Measurements from ENCODE around the gene ATP2B3.

The ATP2B3 gene

DNA sequence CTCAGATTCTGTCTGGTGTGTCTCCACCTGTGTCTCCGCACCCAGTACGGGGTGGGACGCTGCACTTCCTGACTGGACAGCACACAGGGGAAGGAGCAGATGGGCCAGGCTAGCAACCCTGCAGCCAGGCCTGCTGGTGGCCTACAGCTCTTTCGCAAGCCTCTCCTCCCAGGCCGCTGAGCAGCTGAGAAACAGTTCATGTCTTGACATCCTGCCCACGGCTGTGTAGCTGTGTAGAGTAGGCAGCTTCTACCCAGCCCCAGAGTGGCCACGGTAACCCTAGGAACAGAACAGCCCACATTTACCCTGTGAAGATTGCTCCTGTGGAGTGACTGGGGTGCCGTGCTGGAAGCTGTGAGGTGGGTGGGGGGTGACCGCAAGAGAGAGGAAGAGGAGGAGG, 42.6 kb downstream of the ATP2B3 start:
- Histone ChIP-seq H3K4me3 (ENCODE audit: low read length, poor library complexity, severe bottlenecking) (no peak overlapping the region), H3K9me3 (ENCODE audit: insufficient read depth, low read depth, low read length) (no peaks in the 10 kb centered on the region), H3K9ac (ENCODE audit: low read depth, low read length, poor library complexity, severe bottlenecking) (no peak overlapping the region), H3K36me3 (ENCODE audit: insufficient read depth, low read length) (no peaks in the 10 kb centered on the region), H3K27me3 (ENCODE audit: insufficient read depth, low read length, poor library complexity, severe bottlenecking) (no peaks in the 10 kb centered on the region), H3K4me2 (ENCODE audit: low read depth, low read length, poor library complexity, severe bottlenecking) (no peak overlapping the region), H3K4me1 (ENCODE audit: insufficient read depth, low read length, poor library complexity, severe bottlenecking) (peaks cover 5% of the 10 kb centered on the region), H3F3A (ENCODE audit: low read depth) (no peaks in the 10 kb centered on the region), H3K9me2 (replicated peaks; ENCODE audit: low read depth, low read length) (no peaks in the 10 kb centered on the region), H3K79me2 (ENCODE audit: insufficient read depth, low read length) (no peaks in the 10 kb centered on the region), H4K20me1 (ENCODE audit: insufficient read depth, low read length, poor library complexity, severe bottlenecking) (no peaks in the 10 kb centered on the region), H2AFZ (ENCODE audit: low read length) (no peak overlapping the region)
- TF ChIP-seq EZH2phosphoT487 (IDR thresholded peaks at IDR 0.05; ENCODE audit: borderline replicate concordance), result no peak
- TF ChIP-seq, protein P1, sequence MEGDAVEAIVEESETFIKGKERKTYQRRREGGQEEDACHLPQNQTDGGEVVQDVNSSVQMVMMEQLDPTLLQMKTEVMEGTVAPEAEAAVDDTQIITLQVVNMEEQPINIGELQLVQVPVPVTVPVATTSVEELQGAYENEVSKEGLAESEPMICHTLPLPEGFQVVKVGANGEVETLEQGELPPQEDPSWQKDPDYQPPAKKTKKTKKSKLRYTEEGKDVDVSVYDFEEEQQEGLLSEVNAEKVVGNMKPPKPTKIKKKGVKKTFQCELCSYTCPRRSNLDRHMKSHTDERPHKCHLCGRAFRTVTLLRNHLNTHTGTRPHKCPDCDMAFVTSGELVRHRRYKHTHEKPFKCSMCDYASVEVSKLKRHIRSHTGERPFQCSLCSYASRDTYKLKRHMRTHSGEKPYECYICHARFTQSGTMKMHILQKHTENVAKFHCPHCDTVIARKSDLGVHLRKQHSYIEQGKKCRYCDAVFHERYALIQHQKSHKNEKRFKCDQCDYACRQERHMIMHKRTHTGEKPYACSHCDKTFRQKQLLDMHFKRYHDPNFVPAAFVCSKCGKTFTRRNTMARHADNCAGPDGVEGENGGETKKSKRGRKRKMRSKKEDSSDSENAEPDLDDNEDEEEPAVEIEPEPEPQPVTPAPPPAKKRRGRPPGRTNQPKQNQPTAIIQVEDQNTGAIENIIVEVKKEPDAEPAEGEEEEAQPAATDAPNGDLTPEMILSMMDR (conservative IDR thresholded peaks at IDR 0.05; ENCODE audit: low read length), result no peak

DNA sequence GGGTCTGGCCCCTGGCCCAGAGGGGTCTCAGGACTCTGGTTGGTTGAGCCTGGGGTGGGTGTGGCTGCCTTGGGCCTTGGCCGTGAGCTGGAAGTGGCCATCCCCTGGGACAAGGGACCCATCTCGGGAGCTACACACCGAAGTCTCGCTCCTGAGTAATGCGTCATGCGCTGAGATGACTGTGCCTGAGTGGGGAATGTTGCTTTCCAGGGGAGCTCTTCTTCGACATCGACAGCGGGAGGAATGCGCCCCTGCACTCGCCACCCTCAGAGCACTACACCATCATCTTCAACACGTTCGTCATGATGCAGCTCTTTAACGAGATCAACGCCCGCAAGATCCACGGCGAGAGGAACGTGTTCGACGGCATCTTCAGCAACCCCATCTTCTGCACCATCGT, 43.0 kb downstream of the ATP2B3 start:
- H3K4me2 ChIP-seq (ENCODE audit: low read depth, low read length, poor library complexity, severe bottlenecking), result no peak overlapping the region
- H3K9me2 ChIP-seq (replicated peaks; ENCODE audit: low read depth, low read length), result no peaks in the 10 kb centered on the region
- H3K9ac ChIP-seq (ENCODE audit: low read depth, low read length, poor library complexity, severe bottlenecking), result no peak overlapping the region
- H3K4me1 ChIP-seq (ENCODE audit: insufficient read depth, low read length, poor library complexity, severe bottlenecking), result peaks cover 5% of the 10 kb centered on the region
- H3K9me3 ChIP-seq (ENCODE audit: insufficient read depth, low read depth, low read length), result no peaks in the 10 kb centered on the region
- H3K36me3 ChIP-seq (ENCODE audit: insufficient read depth, low read length), result no peaks in the 10 kb centered on the region
- H3K79me2 ChIP-seq (ENCODE audit: insufficient read depth, low read length), result no peaks in the 10 kb centered on the region
- no peak overlapping the region for H3K4me3 ChIP-seq (ENCODE audit: low read length, poor library complexity, severe bottlenecking)
- no peaks in the 10 kb centered on the region for H3F3A ChIP-seq (ENCODE audit: low read depth)
- no peaks in the 10 kb centered on the region for H4K20me1 ChIP-seq (ENCODE audit: insufficient read depth, low read length, poor library complexity, severe bottlenecking)
- no peaks in the 10 kb centered on the region for H3K27me3 ChIP-seq (ENCODE audit: insufficient read depth, low read length, poor library complexity, severe bottlenecking)
- H2AFZ ChIP-seq (ENCODE audit: low read length), result no peak overlapping the region
- no peak for TF ChIP-seq EZH2phosphoT487 (IDR thresholded peaks at IDR 0.05; ENCODE audit: borderline replicate concordance)
- TF ChIP-seq, protein P1 (conservative IDR thresholded peaks at IDR 0.05; ENCODE audit: low read length), result no peak

DNA sequence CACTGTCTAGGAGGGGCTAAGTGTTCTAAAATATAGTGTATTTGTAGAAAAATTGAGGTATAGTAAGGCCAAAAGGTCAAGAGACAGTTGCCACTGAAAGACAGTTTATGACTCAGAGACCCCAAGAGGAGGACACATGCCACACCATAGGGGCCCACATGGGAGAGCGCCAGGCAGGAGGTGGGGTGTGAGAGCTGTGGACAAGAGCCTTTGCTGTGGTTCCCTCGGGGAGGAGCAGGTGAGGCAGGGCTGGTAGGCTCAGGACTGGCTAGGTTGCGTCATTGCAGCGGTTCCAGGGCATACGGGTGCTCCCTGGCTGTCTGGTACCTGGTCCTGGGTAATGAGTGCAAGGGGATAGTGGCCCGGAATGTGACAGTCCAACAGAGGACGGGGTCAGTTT, 43.9 kb downstream of the ATP2B3 start:
- Histone ChIP-seq H3K4me2 (ENCODE audit: low read depth, low read length, poor library complexity, severe bottlenecking) (no peak overlapping the region), H3F3A (ENCODE audit: low read depth) (no peaks in the 10 kb centered on the region), H3K4me1 (ENCODE audit: insufficient read depth, low read length, poor library complexity, severe bottlenecking) (peaks cover 5% of the 10 kb centered on the region), H3K79me2 (ENCODE audit: insufficient read depth, low read length) (no peaks in the 10 kb centered on the region), H3K27me3 (ENCODE audit: insufficient read depth, low read length, poor library complexity, severe bottlenecking) (no peaks in the 10 kb centered on the region), H3K36me3 (ENCODE audit: insufficient read depth, low read length) (no peaks in the 10 kb centered on the region), H3K9me3 (ENCODE audit: insufficient read depth, low read depth, low read length) (no peaks in the 10 kb centered on the region), H3K9ac (ENCODE audit: low read depth, low read length, poor library complexity, severe bottlenecking) (no peak overlapping the region), H4K20me1 (ENCODE audit: insufficient read depth, low read length, poor library complexity, severe bottlenecking) (no peaks in the 10 kb centered on the region), H3K4me3 (ENCODE audit: low read length, poor library complexity, severe bottlenecking) (no peak overlapping the region), H3K9me2 (replicated peaks; ENCODE audit: low read depth, low read length) (no peaks in the 10 kb centered on the region), H2AFZ (ENCODE audit: low read length) (no peak overlapping the region)
- TF ChIP-seq EZH2phosphoT487 (IDR thresholded peaks at IDR 0.05; ENCODE audit: borderline replicate concordance), result no peak
- TF ChIP-seq, protein P1 (conservative IDR thresholded peaks at IDR 0.05; ENCODE audit: low read length), result no peak
